CD4-positive, alpha-beta T cell treated with Interleukin-15 for 1 hour (primary cell): ENCODE measurements around the gene LAS1L.
"Not testable (repeated sequence)": the region's sequence is repeated elsewhere in the genome, so short reads cannot be mapped to it uniquely, and the experiment has no call there.

Experiments used
- DNase-seq: peaks from one replicate; pipeline ENCODE4 v3.0.0-alpha.2; 2020

Gene LAS1L

DNA sequence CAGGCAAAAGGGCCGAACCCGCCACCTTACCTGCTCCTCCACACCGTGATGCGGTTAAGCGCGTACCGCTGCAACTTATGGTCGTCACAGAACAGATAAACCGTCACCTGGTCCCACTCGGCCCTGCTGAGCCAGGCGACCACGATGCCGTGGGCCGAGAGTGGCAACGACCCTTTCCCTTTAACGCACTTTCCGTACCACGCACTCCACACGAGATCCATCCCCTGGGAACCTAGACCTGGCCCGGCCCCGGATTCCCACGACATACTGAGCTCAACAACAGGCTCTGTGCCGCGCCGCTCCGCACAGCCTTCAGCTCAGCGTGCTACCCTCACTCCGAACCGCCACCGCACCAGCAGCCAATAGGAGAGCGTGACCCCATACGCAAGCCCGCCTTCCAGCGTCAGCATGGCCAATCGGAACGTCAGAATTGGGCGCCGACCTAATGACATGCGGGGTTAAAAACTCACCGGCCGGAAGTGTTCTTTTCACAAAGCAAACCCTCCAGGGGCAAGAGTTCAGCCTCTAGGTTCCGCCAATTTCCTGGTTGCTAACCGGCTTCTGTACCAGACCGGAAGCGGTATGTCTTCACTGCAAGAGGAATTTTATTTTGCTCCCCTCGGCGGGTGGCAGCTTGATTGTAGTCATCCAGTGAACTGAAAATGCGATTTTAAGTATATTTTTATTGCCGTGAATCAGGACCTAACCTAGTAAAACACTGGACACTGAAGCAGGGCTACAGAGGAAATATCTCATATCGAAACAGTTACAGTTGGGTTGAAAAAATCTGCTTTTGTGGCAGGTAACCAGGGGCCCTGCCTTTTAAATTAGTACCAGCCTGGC is at the start of gene LAS1L:
LAS1L (minus strand) TSS at position 338 of the 843 bp plus-strand sequence; CDS start at position 266, 72 bp downstream.
- DNase-seq = peak; percentile 94

GRCh38 chrX:65582450-65583082 is 48.0 kb upstream of the LAS1L start:
- DNase-seq = no peak

DNA sequence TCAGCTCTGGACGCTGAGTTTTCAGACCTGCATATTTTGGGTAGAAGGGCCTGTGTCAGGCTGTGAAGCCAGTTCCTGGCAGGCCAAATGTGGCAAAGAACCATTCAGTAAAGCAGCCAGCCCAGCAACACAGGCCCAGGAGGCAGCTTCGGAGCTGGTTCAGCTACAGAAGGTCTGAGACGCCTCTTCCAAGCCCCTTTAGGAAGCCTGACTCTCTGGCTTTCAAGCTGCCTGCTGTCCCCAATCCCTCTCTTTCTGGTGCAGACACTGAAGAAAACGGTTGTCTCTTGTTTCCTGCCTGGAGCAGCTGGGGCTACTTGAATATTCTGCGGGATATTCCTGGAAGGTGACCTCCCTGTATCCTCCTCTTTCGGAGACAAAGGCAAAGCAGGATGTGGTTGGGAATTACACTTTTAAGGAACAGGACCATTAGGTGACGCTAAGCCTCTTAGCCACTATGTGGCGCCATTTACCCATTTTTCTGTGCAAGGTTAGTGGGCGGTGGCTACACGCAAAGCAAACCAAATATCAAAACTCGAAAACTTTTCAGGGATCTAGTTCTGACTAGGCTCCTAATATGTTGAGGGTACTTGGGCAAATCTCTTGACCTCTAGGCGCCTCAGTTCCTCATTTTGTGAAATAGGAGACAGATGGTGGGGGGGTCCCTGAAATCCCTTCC is 47.2 kb upstream of the LAS1L start:
- DNase-seq = peak; percentile 57

DNA sequence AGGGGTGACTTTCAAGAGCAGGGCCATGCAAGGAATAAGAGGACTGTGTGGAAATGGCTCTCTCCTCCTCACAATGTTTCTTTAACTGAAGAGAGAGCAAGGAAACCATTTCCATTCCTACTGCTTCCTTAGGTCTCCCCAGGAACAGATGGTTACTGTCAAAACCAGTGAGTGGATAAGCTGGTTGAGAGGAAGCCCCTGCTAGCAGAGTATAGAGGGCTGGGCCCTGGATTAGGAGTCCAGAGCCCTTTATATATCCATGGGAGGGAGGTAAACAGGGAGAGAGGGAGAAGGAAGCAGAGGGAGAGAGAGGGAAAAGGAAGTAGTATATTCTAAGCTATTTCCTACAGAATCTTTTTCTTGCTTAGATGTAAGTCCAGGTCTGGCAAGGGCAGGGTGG is 43.8 kb upstream of the LAS1L start:
- DNase-seq = no peak

DNA sequence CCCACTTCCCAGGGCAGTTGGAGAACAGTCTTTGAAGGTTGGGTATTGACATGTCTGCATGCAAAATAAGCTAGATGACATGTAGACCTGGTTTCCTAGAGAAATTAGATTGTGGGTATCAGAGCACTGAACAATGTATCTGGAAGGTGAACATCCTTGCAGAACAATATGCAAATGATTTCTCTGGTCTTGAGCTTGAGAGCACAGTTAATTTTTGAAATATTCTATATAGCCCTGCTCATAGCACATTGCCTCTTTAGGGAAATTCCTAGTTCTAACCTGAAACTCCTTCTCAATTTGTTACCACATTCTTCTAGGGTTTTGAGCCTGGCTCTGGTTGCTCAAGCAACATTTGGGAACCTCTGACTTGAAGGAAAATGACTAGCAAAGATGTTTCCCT is 41.6 kb upstream of the LAS1L start:
- no peak for DNase-seq

- no peak for DNase-seq
Measured at GRCh38 chrX:65575022-65575421, 40.4 kb upstream of the LAS1L start.

DNA sequence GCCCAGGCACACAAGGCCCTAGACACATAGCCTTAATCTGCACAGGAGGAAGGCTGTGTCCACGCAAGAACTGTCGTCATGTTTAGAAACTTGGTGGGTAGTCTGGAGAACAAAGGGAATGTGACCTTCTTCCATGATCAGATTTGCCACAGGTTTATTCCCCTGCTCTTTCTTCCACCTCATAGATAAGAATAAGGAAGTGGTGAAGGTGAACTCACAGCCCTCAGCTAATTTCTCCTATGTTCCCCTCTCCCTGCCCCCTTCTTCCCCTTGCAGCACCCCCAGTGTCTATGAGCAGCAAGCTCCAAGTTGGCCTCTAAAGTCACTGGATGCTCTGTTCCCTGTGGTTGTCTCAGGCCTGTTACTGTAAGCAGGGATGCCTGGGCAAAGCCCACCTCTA is 39.8 kb upstream of the LAS1L start:
- no peak for DNase-seq

- DNase-seq = no peak
Measured at GRCh38 chrX:65572971-65573370, 38.4 kb upstream of the LAS1L start.

- not testable (repeated sequence) for DNase-seq
Measured at GRCh38 chrX:65562850-65563249, 28.3 kb upstream of the LAS1L start.

- DNase-seq = no peak
Measured at GRCh38 chrX:65551489-65552339, 17.1 kb upstream of the LAS1L start.

DNA sequence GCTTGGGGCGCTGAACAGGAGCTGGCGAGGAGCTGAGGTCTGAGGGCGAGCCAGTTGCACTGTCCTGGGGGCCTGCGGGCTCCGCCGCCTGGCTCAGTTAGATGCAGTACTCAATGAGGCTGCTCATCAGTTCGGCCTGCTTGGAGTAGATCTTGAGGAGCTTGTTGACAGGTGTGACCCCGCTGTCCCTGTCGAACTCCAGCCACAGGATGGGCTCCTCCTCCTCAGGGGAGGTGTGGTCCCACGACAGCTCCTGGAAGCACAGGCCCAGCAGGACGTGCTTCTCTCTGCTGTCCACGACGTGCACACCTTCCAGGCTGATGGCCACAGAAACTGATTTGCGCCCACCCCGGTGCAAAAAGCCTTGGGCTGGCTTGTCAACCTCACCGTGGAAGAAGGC is 16.5 kb upstream of the LAS1L start:
- no peak for DNase-seq

GRCh38 chrX:65545456-65545855 is 10.9 kb upstream of the LAS1L start:
- no peak for DNase-seq

DNA sequence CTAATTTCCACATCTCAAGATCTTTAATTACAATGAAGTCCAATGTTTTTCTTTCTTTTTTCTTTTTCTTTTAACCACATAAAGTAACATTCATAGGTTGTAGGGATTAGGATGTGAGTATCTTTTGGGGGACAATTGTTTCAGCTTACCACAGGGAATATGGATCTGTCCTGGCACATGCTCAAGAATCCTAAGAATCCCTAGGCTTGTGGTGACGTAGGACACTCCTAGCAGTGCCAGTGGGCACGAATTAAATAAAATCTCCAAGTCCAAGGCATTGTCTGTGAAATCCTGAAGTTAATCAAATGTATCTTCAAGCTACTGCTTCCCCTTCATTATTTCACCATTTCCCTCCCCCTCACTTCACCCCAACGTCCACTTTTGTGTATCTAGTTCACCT is 2.6 kb upstream of the LAS1L start:
- DNase-seq = no peak

- no peak for DNase-seq
Measured at GRCh38 chrX:65536291-65536690, 1.7 kb upstream of the LAS1L start.

DNA sequence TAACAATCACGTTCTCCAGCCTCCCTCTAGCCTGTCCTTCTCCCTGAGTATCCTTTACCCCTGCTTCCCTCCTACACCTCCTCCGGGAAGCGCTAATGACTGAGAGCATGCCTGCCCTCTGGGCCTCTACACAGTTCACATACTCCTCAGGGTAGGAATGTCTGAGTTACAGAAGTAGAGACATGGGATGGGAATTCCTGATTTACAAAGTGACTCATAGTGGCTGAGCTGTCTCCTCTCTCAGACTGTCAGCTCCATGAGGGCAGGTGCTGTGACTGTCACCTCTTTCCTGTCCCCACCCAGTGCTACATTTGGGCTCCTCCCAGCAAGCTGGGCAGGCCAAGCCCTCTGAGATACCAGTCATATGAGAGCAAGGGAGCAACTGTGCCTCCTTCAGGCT is 2.6 kb downstream of the LAS1L start:
- no peak for DNase-seq

- DNase-seq = peak; percentile 39
Measured at GRCh38 chrX:65528705-65529340, 5.8 kb downstream of the LAS1L start.

- no peak for DNase-seq
Measured at GRCh38 chrX:65528293-65528692, 6.3 kb downstream of the LAS1L start.

DNA sequence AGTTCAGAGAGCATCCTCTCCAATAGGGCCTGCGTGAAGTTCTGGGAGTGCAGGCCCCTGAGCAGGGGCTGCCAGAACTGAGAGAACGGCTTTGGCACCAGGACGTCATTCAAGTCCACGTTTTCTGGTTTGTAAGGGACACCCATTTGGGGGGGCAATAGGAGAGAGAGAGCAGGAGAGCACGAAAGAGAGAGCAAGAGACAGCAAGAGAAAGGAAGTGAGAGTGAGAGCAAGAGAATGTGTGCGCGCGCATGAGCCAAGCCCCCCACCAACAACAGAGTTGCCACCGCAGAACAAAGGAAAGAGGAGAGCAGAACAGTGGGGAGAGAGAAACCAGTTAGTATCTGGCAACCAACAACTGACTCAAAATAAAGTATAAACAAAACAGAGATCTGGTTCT is 10.4 kb downstream of the LAS1L start:
- no peak for DNase-seq

GRCh38 chrX:65522739-65523372 is 11.7 kb downstream of the LAS1L start:
- no peak for DNase-seq

DNA sequence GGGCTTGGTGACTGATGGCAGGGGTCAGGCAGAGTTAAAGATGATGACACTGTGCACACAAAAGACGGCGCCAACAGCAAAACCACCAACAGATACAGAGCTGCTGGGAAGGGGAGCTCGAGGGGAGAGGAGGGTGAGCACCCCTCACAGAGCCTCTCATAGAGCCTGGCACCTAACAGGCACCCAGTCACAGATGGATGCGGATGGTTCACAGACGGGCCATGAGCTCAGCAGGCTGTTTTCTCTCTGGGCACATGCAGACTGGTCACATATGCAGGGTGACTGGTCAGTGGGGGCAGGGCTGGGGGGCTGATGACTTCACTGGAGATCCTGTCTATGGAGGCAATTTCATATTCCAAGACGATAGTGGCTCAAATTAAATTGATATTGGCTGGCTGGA is 15.1 kb downstream of the LAS1L start:
- DNase-seq = not testable (repeated sequence)

- not testable (repeated sequence) for DNase-seq
Measured at GRCh38 chrX:65518980-65519379, 15.6 kb downstream of the LAS1L start.

- no peak for DNase-seq
Measured at GRCh38 chrX:65517923-65518322, 16.7 kb downstream of the LAS1L start.
